HepG2 (cell line): ENCODE results near the gene THAP2. TPM values are rescaled to one million over a fixed set of nuclear protein-coding genes. Genes with fewer than 3 reads are reported as not detected.

Source experiments
- CREM ChIP-seq, 2 experiments: sonication (generic) in 1 of 2; formaldehyde crosslinking in 1 of 2; IDR thresholded peaks; 2 replicates each; pipeline versions ENCODE4 v1.4.0 to v1.6.1; 2016 to 2020; ENCODE audit warnings: antibody characterized with exemption in 1 of 2, mild to moderate bottlenecking in 1 of 2, missing genetic modification reagents in 1 of 2
- FOSL2 ChIP-seq: sonication (generic); formaldehyde crosslinking; IDR thresholded peaks from 2 replicates; pipeline ENCODE4 v1.4.0; 2020; ENCODE audit warnings: missing genetic modification reagents
- MIER3 ChIP-seq: IDR thresholded peaks from 2 replicates; pipeline ENCODE4 v1.6.1; 2016; ENCODE audit warnings: missing compliant biosample characterization, borderline replicate concordance
- PITX1 ChIP-seq: sonication (generic); formaldehyde crosslinking; IDR thresholded peaks from 2 replicates; pipeline ENCODE4 v1.5.1; 2020; ENCODE audit warnings: mild to moderate bottlenecking, missing genetic modification reagents
- POLR2G ChIP-seq: fragments of 200-400 bp; formaldehyde crosslinking; IDR thresholded peaks from 2 replicates; pipeline ENCODE4 v1.6.1; 2018; ENCODE audit warnings: mild to moderate bottlenecking, low read depth, low read length, moderate library complexity
- U2AF1 ChIP-seq: fragments of 200-400 bp; formaldehyde crosslinking; optimal IDR thresholded peaks from 2 replicates; pipeline ENCODE3; 2017; ENCODE audit warnings: mild to moderate bottlenecking, low read depth, low read length
- ZNF282 ChIP-seq: fragments of 450-650 bp; IDR thresholded peaks from 2 replicates; pipeline ENCODE4 v1.6.1; 2018; ENCODE audit not compliant: partially characterized antibody
- ZNF430 ChIP-seq: sonication (generic); formaldehyde crosslinking; IDR thresholded peaks from 2 replicates; pipeline ENCODE4 v1.9.0; 2021; ENCODE audit warnings: mild to moderate bottlenecking, missing genetic modification reagents
- ZNF891 ChIP-seq: sonication (generic); formaldehyde crosslinking; IDR thresholded peaks from 2 replicates; pipeline ENCODE4 v1.5.0; 2020; ENCODE audit warnings: mild to moderate bottlenecking, missing genetic modification reagents
- polyA plus RNA-seq, 8 experiments: library from polyadenylated mRNA; depleted of rRNA in 3 of 8; stranded (reverse) in 7 of 8; unstranded in 1 of 8; fragments of >200 nt; fragmentation: Illumina TruSeq in 4 of 8; extraction: Trizol in 4 of 8; gene quantifications; 2 replicates each; pipeline versions ENCODE4 v1.2.1 to v1.2.3, GENCODE V29; 2011 to 2016; ENCODE audit warnings: low read depth in 4 of 8, missing spikeins in 1 of 8, mixed read lengths in 1 of 8; ENCODE audit not compliant: insufficient read depth in 1 of 8
- total RNA-seq, 5 experiments: library from RNA; depleted of rRNA; stranded (reverse); fragments of >200 nt; fragmentation: Illumina TruSeq; extraction: Trizol; gene quantifications; 2 replicates each; pipeline ENCODE4 v1.2.3, GENCODE V29; 2016; ENCODE audit warnings: low read depth in 1 of 5
- TF ChIP-seq, protein P1 (sequence below): sonication (generic); formaldehyde crosslinking; IDR thresholded peaks from 2 replicates; pipeline ENCODE4 v1.4.0; 2020; ENCODE audit warnings: missing genetic modification reagents, mild to moderate bottlenecking, borderline replicate concordance
- TF ChIP-seq, protein P2 (sequence below): sonication (generic); formaldehyde crosslinking; IDR thresholded peaks from 2 replicates; pipeline ENCODE4 v1.5.0; 2020; ENCODE audit warnings: mild to moderate bottlenecking, missing genetic modification reagents, borderline replicate concordance
- TF ChIP-seq, protein P3 (sequence below): sonication (generic); formaldehyde crosslinking; IDR thresholded peaks from 2 replicates; pipeline ENCODE4 v1.8.0; 2022; ENCODE audit warnings: missing genetic modification reagents, mild to moderate bottlenecking, borderline replicate concordance
- TF ChIP-seq, protein P4 (sequence below): sonication (generic); formaldehyde crosslinking; IDR thresholded peaks from 2 replicates; pipeline ENCODE4 v1.5.1; 2020; ENCODE audit warnings: missing genetic modification reagents, mild to moderate bottlenecking, borderline replicate concordance
- TF ChIP-seq, protein P5 (sequence below): sonication (generic); formaldehyde crosslinking; IDR thresholded peaks from 2 replicates; pipeline ENCODE4 v1.5.0; 2020; ENCODE audit warnings: mild to moderate bottlenecking, missing genetic modification reagents

Gene THAP2
- total and polyA plus RNA-seq, 2 of the 13 experiments (the other 11 are each of a cell fraction or from before 2014, with no cell fraction given) = 5.2 to 6.2 TPM

DNA sequence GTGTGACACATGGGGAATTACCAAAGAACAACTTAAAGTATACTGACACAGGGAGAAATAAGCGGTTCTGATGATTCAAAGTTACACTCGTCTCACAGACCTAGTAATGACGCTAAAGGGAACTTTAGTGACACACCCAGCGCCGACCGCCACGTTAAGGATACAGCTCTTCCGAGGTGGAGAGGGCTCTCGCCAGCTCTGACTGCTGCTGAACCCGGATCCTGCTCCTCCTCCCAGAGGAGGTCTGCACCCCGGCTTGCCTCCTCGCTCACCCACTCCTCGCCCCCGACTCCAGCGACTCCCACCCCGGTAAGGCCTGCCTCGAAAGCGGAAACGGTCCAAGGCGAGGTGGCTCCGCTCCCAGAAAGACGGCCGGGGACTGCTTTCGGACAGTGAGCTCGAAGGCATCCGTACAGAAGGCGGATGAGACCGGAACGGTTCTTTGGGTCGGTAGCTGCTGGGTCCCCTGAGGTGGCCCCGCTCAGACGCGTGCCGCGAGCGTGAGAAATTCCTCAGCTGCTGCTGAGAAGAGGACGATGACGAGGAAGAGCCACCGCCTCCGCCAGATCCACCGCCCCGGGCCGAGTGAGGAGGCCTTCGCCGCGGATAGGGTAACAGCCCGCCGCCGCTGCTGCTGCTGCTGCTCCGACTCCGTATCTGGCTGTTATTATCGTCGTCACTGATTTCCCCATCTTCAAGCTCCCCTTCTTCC, 1.1 kb upstream of the THAP2 start (continued):
- TF ChIP-seq, protein P1, sequence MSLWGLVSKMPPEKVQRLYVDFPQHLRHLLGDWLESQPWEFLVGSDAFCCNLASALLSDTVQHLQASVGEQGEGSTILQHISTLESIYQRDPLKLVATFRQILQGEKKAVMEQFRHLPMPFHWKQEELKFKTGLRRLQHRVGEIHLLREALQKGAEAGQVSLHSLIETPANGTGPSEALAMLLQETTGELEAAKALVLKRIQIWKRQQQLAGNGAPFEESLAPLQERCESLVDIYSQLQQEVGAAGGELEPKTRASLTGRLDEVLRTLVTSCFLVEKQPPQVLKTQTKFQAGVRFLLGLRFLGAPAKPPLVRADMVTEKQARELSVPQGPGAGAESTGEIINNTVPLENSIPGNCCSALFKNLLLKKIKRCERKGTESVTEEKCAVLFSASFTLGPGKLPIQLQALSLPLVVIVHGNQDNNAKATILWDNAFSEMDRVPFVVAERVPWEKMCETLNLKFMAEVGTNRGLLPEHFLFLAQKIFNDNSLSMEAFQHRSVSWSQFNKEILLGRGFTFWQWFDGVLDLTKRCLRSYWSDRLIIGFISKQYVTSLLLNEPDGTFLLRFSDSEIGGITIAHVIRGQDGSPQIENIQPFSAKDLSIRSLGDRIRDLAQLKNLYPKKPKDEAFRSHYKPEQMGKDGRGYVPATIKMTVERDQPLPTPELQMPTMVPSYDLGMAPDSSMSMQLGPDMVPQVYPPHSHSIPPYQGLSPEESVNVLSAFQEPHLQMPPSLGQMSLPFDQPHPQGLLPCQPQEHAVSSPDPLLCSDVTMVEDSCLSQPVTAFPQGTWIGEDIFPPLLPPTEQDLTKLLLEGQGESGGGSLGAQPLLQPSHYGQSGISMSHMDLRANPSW = no peak
- no peak; the same call in 1 of the 2 replicates for TF ChIP-seq ZNF430 (CRISPR knock-in tag)
- TF ChIP-seq, protein P2, sequence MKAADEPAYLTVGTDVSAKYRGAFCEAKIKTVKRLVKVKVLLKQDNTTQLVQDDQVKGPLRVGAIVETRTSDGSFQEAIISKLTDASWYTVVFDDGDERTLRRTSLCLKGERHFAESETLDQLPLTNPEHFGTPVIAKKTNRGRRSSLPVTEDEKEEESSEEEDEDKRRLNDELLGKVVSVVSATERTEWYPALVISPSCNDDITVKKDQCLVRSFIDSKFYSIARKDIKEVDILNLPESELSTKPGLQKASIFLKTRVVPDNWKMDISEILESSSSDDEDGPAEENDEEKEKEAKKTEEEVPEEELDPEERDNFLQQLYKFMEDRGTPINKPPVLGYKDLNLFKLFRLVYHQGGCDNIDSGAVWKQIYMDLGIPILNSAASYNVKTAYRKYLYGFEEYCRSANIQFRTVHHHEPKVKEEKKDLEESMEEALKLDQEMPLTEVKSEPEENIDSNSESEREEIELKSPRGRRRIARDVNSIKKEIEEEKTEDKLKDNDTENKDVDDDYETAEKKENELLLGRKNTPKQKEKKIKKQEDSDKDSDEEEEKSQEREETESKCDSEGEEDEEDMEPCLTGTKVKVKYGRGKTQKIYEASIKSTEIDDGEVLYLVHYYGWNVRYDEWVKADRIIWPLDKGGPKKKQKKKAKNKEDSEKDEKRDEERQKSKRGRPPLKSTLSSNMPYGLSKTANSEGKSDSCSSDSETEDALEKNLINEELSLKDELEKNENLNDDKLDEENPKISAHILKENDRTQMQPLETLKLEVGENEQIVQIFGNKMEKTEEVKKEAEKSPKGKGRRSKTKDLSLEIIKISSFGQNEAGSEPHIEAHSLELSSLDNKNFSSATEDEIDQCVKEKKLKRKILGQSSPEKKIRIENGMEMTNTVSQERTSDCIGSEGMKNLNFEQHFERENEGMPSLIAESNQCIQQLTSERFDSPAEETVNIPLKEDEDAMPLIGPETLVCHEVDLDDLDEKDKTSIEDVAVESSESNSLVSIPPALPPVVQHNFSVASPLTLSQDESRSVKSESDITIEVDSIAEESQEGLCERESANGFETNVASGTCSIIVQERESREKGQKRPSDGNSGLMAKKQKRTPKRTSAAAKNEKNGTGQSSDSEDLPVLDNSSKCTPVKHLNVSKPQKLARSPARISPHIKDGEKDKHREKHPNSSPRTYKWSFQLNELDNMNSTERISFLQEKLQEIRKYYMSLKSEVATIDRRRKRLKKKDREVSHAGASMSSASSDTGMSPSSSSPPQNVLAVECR (CRISPR knock-in tag) = no peak
- TF ChIP-seq, protein P3, sequence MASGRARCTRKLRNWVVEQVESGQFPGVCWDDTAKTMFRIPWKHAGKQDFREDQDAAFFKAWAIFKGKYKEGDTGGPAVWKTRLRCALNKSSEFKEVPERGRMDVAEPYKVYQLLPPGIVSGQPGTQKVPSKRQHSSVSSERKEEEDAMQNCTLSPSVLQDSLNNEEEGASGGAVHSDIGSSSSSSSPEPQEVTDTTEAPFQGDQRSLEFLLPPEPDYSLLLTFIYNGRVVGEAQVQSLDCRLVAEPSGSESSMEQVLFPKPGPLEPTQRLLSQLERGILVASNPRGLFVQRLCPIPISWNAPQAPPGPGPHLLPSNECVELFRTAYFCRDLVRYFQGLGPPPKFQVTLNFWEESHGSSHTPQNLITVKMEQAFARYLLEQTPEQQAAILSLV (CRISPR knock-in tag) = peak; percentile 35; the same call in 1 of the 2 replicates
- no peak for TF ChIP-seq ZNF282
- no peak for TF ChIP-seq FOSL2
- no peak for TF ChIP-seq POLR2G
- no peak for TF ChIP-seq CREM (IDR thresholded peaks at IDR 0.05)
- TF ChIP-seq CREM (CRISPR knock-in tag; IDR thresholded peaks at IDR 0.05) = no peak
- TF ChIP-seq, protein P4, sequence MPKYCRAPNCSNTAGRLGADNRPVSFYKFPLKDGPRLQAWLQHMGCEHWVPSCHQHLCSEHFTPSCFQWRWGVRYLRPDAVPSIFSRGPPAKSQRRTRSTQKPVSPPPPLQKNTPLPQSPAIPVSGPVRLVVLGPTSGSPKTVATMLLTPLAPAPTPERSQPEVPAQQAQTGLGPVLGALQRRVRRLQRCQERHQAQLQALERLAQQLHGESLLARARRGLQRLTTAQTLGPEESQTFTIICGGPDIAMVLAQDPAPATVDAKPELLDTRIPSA (CRISPR knock-in tag) = no peak
- TF ChIP-seq ZNF891 = 0 out of 2 replicates have a peak, but pooled peaks have one; percentile 38
- TF ChIP-seq, protein P5, sequence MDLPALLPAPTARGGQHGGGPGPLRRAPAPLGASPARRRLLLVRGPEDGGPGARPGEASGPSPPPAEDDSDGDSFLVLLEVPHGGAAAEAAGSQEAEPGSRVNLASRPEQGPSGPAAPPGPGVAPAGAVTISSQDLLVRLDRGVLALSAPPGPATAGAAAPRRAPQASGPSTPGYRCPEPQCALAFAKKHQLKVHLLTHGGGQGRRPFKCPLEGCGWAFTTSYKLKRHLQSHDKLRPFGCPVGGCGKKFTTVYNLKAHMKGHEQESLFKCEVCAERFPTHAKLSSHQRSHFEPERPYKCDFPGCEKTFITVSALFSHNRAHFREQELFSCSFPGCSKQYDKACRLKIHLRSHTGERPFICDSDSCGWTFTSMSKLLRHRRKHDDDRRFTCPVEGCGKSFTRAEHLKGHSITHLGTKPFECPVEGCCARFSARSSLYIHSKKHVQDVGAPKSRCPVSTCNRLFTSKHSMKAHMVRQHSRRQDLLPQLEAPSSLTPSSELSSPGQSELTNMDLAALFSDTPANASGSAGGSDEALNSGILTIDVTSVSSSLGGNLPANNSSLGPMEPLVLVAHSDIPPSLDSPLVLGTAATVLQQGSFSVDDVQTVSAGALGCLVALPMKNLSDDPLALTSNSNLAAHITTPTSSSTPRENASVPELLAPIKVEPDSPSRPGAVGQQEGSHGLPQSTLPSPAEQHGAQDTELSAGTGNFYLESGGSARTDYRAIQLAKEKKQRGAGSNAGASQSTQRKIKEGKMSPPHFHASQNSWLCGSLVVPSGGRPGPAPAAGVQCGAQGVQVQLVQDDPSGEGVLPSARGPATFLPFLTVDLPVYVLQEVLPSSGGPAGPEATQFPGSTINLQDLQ (CRISPR knock-in tag) = no peak
- TF ChIP-seq U2AF1 = peak; percentile 25
- no peak for TF ChIP-seq PITX1 (CRISPR knock-in tag)
- no peak for TF ChIP-seq MIER3
